ENCODE measurements around the gene ATF7.
"Not testable (repeated sequence)": the region's sequence is repeated elsewhere in the genome, so short reads cannot be mapped to it uniquely, and the experiment has no call there.

The ATF7 gene

DNA sequence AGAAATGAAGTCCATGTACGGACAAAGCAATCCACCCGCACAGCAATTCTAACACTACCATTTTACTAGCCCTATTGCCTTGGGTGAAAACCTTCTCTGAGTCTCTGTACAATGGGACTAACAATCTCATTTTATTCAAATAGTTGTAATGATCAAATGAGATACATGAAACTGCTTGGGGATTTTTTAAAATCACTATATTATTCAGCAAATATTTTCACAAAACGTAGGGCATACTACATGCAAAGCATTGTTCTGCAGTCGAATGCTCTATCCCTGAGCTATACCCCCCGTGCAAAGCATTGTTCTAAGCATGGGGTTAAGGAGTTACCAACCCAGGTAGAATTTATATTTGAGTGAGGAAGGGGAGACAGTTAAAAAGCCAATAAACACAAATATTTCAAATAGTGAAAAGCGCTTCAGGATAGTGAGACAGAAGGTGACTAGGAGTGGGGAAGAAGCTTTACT, 554 bp upstream of the ATF7 start:
- no peak for DNase-seq (ENCODE audit: low spot score)

DNA sequence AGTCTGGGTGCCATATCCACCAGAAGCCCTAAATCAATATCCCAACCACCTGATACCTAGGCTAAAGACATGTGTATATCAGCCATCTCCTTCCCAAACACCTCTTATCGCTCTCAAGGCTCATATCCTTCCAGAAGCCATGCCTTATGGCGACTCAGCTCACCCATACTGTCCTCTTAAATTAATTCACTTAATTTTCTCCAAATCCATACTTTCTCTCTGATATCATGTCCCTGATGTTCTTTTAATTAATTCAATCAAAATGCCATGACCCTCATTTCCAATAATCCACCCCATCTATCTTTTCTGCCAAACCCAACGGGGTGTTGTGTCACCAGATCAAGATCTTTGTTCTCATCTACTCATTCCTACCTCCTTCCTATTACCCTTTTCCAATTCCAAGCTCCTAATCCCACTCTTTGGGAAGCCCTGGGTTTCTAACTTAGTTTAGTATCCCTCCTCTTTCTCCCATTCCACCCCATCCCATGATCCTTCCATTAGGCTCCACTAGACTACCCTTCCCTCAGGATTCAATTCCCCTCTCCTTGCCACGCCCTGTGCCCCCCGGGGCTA, 723 bp downstream of the ATF7 start:
- DNase-seq (ENCODE audit: low spot score): no peak

DNA sequence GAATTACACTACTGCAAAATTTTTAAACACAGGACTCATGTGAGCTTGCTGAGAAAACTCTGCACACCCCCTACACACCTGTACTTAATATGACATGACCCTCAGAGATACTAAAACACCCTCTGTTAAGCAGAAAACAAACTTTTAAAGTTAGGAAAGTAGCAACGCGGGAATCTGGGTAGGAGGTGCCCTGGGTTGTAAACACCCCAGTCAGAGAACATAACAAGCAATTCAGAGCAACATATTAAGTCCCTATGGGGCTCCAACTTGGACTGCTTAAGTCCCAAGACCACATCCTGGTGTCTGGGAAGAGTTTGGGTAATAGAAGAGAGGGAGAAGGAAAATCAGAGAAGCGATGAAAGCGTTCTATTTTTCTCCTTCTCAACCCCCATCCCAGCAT, 1.2 kb downstream of the ATF7 start:
- DNase-seq (ENCODE audit: low spot score): no peak

DNA sequence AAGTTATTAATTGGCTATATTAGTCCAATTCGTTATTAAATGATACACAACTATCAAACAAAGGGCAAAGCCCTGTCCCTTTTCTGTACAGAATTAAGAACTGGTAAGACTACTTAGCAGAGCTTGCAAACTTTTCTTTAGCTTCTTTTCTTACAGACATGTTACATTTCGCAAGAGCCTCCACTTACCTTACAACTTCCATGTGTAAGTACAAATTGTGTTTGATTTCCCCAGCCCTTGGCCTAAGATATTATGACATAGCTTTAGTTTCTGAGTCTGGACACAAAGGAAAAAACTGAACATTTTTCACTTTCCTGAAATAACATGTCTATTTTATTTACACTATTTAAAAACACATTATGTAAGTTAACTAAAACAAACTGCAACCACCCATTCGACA, 1.7 kb downstream of the ATF7 start:
- peak; percentile 9 for DNase-seq (ENCODE audit: low spot score)

DNA sequence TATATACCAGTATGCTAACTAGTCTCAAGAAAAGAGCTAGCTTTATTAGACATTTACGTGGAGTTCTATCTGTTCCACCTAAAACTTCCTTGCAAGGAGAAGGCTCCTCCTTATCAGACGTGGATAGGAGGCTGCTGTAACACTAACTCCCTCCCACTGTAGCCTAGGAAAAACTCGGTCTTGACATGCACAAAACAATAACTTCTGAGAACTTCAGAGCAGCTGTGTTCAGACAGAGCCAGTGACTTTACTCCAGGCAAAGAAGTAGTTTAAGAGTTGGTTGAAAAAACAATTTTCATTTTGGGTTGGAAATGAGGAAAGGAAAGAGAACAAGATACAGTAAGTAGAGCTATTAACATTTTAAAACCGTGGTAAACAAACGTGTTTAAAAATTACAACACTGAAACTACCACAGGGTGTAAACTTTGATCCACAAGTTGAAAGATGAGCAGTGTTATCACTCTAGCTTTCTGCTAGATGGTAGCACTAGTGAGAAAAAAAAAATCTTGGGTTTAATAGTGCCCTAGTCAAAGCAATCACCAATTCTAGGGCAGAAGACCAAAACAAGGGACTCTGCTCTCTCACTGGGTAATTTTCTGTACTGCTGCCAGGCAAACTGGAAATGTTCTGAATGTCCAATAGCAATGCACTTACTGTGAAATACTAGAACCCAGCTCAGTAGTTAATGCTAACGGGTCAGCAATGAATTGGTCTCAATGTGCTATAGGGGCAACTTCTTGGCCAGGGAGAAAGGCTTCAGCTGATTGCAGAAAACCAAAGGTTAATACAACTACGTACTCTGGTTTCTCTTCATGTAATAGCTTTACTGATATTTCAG, 2.4 kb downstream of the ATF7 start:
- DNase-seq (ENCODE audit: low spot score): peak; percentile 21

DNA sequence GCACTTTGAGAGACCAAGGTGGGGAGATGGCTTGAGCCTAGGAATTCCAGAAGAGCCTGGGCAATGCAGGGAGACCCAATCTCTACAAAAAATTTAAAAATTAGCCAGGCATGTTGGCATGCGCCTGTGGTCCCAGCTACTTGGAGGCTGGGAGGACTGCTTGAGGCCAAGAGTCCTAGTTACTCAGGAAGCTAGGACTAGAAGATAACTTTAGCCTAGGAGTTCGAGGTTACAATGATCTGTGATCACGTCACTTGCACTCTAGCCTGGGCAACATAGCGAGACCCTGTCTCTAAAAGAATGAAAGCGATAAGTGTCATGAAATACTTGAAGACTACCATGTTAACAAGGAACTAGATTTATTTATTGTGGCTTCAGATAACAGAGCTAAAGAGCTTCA, 3.5 kb downstream of the ATF7 start:
- no peak for DNase-seq (ENCODE audit: low spot score)

DNA sequence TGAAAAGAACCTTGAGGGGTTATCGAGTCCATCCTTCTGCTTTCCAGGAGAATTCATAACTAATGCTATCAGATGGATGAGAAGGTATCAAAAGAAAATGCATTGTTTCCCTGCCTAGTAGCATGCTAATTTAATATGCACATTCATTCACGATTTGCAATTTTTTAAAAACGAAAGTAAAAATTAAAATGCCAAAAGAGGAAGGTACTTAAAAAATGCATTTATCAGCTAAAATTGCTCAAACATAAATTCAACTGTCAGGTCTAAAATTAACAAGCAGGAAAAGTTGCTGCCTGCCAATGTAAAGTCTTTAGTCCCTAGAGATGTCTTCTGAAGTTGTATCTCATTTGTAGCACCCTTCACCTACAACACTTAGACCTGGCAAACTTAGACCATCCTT, 7.9 kb downstream of the ATF7 start:
- peak; percentile 18 for DNase-seq (ENCODE audit: low spot score)

DNA sequence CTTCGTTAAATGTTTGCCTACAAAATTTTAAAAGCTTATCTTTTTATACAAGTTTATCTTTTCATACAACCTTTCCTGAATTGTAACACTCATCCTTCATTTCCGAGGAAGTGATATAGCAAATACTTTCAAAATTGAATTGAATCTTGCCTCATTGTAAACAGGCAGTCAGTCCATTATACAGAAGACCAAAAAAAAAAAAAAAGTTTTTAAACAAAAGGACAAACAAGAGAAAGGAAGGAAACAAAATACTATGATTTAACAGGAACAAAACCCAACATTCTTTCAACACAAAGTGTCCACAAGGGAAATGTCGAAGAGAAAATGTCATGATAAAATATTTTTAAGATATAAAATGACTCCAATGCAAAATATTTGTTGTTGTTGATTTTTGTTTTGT, 8.5 kb downstream of the ATF7 start:
- peak; percentile 28 for DNase-seq (ENCODE audit: low spot score)

DNA sequence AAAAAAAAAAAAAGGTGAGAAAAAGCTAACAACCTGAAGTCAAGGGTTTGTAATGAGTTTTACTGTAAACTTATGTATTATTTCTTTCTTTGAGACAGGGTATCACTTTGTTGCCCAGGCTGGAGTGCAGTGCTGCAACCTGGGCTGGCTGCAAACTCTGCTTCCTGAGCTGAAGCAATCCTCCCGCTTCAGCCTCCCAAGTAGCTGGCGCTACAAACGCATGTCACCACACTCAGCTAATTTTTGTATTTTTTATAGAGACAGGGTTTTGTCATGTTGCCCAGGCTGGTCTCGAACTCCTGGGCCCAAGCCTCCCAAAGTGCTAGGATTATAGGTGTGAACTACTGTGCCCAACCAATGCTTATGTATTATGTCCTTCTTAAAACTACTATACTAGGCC, 9.2 kb downstream of the ATF7 start:
- DNase-seq (ENCODE audit: low spot score): no peak

DNA sequence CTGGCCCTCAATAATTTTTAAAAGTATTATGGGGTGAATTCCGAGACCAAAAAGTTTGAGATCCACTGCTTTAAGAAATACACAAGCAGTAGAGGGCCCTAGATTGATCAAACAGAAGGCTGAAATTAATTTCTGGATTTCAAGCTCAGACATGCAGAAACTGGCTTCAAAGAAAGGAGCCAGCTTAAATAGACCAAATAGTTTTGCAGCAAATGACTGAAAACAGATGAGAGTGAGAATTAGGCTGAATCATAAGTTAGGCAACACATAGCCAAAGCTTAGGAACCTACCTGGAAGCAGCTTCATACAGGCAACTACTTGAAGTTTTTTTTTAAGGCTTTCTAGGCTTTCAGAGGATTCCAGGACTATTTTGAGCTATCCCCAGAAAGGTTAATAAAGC, 12.4 kb downstream of the ATF7 start:
- DNase-seq (ENCODE audit: low spot score): no peak

DNA sequence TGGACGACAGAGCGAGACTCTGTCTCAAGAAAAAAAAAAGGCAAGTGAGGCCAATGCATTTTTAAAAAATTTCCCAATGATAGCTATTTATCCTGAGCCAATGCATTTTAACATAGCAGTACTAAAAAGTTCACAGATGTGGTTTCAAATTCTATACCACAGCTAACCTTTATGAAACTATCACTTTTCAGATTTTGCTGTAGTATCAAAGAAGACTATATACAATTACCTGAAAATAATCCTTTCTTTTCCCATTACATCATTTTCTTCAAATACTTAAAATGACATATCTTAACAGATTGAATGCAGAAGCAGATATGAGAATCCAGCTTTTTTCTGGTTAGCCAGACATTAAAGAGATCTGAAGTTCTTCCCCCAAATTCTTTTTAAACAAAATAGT, 13.2 kb downstream of the ATF7 start:
- no peak for DNase-seq (ENCODE audit: low spot score)

DNA sequence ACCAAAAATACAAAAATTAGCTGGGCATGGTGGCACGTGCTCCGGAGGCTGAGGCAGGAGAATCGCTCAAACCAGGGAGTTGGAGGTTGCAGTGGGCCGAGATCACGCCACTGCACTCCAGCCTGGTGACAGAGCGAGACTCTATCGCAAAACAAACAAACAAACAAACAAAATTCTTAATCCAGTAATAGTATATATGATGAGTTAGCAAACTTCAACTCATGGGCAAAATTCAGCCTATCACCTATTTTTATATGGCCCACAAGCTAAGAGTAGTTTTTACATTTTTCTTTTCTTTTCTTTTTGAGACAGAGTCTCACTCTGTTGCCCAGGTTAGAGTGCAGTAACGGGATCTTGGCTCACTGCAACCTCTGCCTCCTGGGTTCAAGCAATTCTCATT, 14.9 kb downstream of the ATF7 start:
- no peak for DNase-seq (ENCODE audit: low spot score)

DNA sequence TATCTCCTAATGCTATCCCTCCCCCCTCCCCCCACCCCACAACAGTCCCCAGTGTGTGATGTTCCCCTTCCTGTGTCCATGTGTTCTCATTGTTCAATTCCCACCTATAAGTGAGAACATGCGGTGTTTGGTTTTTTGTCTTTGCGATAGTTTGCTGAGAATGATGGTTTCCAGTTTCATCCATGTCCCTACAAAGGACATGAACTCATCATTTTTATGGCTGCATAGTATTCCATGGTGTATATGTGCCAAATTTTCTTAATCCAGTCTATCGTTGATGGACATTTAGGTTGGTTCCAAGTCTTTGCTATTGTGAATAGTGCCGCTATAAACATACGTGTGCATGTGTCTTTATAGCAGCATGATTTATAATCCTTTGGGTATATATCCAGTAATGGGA, 19.5 kb downstream of the ATF7 start:
- DNase-seq (ENCODE audit: low spot score): not testable (repeated sequence)

DNA sequence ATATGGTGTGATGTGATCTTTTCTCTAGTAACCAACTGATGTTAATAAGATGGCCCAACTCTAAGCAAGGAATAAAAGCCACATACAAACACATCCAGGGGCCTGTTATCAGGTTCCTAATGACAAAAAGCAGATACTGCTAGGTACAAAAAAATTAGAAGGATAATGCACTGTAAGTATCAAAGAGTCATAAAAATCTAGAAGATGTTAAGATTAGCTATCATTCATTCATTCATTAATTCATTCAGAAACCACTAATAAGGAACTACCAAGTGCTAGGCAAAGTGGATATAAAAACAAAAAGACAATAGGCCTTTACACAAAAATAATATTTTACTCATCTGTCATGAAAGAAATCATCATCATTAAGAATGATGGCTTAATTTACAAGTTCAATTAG, 21.6 kb downstream of the ATF7 start:
- DNase-seq (ENCODE audit: low spot score): no peak

DNA sequence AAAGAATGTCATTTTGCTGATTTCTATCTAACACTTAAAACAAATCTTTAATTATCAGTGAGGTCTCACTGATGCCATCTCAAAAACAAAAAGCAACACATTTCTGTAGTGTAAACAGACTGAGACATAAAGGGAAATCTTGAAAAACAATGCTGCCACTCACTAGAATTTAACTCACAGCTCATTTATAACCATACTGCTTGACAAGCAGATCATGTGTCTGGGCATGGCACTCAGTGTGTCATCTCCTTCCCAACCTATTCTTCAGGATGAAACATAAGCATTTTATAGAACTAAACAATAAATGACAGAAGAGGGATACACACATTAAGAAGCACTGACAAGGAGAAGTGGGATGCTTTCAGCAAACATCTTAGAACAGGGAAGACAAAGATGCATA, 22.4 kb downstream of the ATF7 start:
- DNase-seq (ENCODE audit: low spot score): no peak

DNA sequence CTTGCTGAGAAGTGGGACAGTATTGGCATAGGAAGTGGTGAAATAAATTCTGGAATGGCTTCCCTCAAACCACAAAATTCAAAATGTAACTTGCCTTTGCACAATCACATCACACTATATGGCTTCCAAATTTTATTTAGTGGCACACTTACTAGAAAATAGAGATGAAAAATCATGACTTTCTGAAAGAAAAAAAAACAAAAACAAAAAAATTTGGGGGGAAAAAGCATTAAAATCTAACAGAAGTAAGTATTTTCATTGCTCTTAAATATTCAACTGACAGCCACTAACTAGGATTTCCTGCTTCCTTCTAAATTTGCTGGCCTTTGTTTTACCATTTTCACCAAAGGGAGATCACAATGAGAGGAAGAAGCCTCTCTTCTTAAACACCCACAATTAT, 23.0 kb downstream of the ATF7 start:
- DNase-seq (ENCODE audit: low spot score): no peak

DNA sequence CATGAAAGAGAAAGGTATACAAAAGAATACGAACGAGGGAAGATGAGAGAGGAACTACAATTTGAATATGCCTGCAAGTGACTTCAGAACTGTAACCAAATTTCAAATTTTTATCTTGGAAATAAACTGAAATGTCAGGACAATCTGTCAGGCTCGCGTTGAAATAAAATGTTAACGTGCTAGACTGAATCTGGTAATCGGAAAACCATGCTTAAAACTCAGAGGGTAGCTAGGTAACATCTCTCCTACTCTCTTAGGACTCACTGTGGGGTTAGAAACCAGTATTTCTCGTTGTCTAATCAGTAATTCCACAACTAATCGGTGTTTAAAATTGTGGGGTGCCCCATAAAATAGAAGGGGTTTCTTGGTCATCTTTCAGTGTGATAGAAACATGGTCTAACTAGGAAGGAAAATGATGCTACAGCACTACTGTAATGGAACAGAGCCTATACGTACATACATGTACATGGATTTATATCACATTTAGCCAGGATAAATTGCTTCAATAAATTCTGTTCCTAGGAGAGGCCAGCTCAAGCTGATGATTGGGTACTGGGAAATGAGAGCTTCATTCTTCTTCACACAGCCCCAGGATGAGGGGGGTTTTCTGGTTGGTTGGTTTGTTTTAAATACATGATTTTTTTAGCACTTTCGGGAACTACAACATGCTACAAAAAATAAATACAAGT, 23.9 kb downstream of the ATF7 start:
- DNase-seq (ENCODE audit: low spot score): no peak

DNA sequence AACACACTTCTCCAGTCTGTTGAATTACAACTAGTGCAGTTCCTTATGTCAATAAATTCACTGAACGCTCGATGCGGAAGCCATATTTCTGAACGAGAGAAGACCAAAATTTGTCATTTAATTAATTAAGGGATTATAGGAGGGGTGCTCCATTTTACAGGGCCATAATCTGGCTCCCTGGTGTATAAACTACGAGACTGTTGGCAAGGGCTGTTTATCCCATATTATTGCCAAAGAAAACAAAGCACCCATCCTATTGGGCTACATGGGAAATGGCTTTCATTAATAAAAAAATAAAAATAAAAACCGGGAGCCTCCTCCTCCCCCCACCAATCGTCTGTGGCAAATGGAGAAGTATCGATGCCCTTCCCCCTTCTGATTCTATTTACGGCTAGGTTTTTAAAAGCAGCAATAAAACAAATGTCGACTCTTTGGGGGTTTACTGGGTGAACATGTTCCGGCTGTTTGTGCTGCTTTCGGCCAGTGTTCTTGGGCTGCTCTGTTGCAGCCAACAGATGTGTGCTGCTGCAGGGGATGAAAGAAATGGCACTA, 24.8 kb downstream of the ATF7 start:
- no peak for DNase-seq (ENCODE audit: low spot score)

DNA sequence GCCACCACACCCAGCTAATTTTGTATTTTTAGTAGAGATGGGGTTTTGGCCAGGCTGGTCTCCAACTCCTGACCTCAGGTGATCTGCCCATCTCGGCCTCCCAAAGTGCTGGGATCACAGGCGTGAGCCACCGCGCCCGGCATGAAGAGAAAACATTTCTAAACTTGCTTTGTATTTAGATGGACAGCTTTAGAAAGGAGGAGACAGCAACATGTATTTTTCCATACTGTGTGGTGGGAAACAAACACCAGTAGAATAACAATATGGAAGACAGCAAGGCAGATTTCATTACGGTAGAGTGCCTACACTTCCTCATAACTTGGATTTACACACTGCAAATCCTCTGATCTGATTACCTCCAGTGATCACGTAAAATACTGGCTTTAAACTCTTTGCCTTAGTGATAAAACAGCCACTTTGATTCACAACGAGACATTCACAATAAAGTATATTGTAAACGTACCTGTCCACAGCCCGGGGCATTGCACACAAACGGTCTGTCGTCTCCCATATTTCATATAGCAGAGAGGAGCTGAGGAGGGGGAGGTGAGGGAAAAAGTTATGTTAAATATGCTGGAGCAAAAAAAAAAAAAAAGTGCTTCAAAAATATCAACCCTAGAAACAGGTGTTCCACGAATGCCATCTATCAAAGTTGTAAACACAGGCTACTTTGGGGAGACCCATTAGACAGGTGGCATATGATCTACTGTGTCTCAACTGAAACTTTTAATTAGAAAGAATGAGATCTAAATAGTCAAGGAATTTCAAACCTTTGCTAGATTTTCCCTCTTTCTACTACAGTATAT, 25.5 kb downstream of the ATF7 start:
- no peak for DNase-seq (ENCODE audit: low spot score)

DNA sequence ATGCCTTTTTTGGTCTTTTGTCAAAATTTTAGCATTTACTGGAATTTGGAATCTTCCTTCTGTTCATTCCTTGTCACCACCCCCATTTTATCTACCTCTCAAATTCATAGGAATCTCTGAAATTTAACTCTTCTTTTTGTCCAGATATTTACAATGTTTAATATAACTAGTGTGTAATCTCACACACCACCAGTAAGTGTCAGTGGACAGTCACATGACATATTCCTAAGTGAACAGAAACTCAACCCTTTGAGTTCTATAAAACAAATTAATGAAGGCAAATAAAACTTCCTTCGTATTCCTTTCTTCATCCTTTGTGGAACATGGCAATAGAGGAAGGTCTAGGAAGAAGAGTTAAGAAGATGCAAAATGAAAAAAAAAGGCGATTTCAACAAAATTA, 26.6 kb downstream of the ATF7 start:
- DNase-seq (ENCODE audit: low spot score): no peak

DNA sequence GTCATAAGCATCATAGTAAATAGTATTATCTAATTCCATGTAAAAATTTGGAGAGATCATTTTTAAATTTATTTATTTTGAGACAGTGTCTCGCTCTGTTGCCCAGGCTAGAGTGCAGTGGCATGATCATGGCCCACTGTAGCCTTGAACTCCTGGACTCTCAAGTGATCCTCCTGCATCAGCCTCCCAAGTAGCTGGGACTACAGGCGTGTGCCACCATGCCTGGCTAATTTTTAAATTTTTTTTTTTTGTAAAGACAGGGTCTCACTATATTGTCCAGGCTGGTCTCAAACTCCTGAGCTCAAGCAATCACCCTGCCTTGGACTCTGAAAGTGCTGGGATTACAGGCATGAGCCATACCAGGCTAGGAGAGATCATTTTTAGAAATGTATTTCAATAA, 27.2 kb downstream of the ATF7 start:
- DNase-seq (ENCODE audit: low spot score): not testable (repeated sequence)

DNA sequence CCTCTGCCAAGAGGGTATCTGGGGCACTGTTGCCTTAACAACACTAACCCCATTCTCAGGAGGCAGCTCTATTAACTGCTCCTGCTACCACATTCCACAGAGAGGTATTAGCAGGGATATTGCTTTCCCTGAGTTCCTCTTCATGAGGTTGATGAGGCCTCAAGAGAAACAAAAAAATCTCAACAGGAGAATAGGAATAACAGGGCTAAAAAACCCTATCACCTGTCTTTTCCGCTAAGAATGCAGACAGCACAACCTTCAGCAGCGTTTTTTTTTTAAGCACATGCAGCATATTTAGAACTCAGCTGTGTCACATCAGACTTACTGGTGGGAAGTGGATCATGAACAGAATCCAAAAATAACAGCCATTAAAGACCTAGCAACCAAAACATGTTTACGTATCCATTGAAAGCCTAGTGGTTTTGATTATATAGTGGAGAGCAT, 29.2 kb downstream of the ATF7 start:
- DNase-seq (ENCODE audit: low spot score): no peak

All from kidney capillary endothelial cell (primary cell).